ENCODE measurements around the gene SUSD5.
"Not testable (repeated sequence)": the region's sequence is repeated elsewhere in the genome, so short reads cannot be mapped to it uniquely, and the experiment has no call there.

The SUSD5 gene

GRCh38 chr3:33141006-33141405, 77.6 kb downstream of the SUSD5 start:
- in situ Hi-C loops (cut with MboI; ENCODE audit: low sequenced_read_pairs, unreplicated experiment) = no loop called here
- no peak for DNase-seq (ENCODE audit: low spot score)
- TF ChIP-seq, protein P1, sequence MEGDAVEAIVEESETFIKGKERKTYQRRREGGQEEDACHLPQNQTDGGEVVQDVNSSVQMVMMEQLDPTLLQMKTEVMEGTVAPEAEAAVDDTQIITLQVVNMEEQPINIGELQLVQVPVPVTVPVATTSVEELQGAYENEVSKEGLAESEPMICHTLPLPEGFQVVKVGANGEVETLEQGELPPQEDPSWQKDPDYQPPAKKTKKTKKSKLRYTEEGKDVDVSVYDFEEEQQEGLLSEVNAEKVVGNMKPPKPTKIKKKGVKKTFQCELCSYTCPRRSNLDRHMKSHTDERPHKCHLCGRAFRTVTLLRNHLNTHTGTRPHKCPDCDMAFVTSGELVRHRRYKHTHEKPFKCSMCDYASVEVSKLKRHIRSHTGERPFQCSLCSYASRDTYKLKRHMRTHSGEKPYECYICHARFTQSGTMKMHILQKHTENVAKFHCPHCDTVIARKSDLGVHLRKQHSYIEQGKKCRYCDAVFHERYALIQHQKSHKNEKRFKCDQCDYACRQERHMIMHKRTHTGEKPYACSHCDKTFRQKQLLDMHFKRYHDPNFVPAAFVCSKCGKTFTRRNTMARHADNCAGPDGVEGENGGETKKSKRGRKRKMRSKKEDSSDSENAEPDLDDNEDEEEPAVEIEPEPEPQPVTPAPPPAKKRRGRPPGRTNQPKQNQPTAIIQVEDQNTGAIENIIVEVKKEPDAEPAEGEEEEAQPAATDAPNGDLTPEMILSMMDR (IDR thresholded peaks at IDR 0.05; ENCODE audit: borderline replicate concordance, control extremely low read depth, extremely low read depth, insufficient read depth, missing control alignments) = no peak

DNA sequence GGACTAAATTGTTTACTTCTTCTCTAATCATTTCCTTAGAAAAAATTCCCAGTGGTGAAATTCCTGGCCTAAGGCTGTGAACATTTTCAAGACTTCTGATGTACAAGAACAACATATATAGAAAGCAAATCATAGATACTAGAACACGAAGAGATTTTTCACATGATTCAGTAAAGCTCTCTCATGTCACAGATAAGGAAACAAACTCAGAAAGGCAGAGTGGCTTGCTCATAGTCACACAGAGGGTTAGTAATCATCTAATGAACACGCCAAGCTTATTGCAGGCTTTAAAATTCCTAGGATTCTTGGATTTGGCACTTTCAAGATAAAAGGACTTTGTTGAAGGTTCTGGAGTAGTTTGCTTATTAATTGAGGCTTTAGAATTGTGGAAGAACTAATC, 78.6 kb downstream of the SUSD5 start:
- in situ Hi-C loops (cut with MboI; ENCODE audit: low sequenced_read_pairs, unreplicated experiment) = no loop called here
- TF ChIP-seq, protein P1 (IDR thresholded peaks at IDR 0.05; ENCODE audit: borderline replicate concordance, control extremely low read depth, extremely low read depth, insufficient read depth, missing control alignments) = no peak
- no peak for DNase-seq (ENCODE audit: low spot score)

GRCh38 chr3:33139006-33139623, 79.5 kb downstream of the SUSD5 start:
- in situ Hi-C loops (cut with MboI; ENCODE audit: low sequenced_read_pairs, unreplicated experiment); DNase-seq (ENCODE audit: low spot score): not testable (repeated sequence)

DNA sequence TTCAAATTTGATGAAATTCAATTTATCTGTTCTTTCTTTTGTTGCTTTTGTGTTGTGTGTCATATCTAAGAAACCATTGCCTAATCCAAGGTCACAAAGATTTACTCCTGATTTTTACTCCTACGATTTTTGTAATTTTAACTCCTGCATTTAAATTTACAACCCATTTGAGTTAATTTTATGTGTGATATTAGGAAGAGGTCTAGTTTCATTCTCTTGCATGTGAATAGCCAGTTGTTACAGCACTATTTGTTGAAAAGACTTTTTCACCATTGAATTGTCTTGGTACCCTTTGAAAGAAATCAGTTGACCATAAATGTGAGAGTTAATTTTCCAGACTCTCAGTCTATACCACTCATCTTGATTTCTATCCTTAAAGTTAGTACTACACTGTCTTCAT, 80.9 kb downstream of the SUSD5 start:
- no peak for DNase-seq (ENCODE audit: low spot score)
- TF ChIP-seq, protein P1 (IDR thresholded peaks at IDR 0.05; ENCODE audit: borderline replicate concordance, control extremely low read depth, extremely low read depth, insufficient read depth, missing control alignments) = no peak
- in situ Hi-C loops (cut with MboI; ENCODE audit: low sequenced_read_pairs, unreplicated experiment) = no loop called here

- DNase-seq (ENCODE audit: low spot score) = peak; percentile 38
- in situ Hi-C loops (cut with MboI; ENCODE audit: low sequenced_read_pairs, unreplicated experiment) = loop anchor here (5.0 kb wide), 1 partner anchor 238 kb away; no protein-coding TSS in a partner anchor
- TF ChIP-seq, protein P1 (IDR thresholded peaks at IDR 0.05; ENCODE audit: borderline replicate concordance, control extremely low read depth, extremely low read depth, insufficient read depth, missing control alignments) = no peak
Measured at GRCh38 chr3:33134026-33134625, 84.5 kb downstream of the SUSD5 start.

DNA sequence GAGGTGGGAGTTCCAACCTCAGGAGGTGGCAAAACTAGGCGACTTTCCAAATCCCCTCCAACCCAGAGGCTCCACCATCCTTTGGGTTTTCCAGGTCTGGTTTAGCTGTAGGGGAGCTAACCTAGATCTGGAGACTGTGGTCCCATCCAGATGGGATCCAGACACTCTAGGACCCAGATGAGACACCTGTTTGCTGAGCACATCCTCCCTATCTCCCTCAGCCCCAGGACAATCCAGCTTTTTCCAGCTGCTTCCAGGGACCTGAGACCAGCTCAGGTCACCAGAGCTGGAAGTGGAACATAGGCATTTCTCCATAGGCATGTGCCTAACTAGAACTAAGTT, 86.6 kb downstream of the SUSD5 start:
- DNase-seq (ENCODE audit: low spot score) = no peak
- in situ Hi-C loops (cut with MboI; ENCODE audit: low sequenced_read_pairs, unreplicated experiment) = loop anchor here (5.0 kb wide), 1 partner anchor 240 kb away; no protein-coding TSS in a partner anchor
- TF ChIP-seq, protein P1 (IDR thresholded peaks at IDR 0.05; ENCODE audit: borderline replicate concordance, control extremely low read depth, extremely low read depth, insufficient read depth, missing control alignments) = no peak

DNA sequence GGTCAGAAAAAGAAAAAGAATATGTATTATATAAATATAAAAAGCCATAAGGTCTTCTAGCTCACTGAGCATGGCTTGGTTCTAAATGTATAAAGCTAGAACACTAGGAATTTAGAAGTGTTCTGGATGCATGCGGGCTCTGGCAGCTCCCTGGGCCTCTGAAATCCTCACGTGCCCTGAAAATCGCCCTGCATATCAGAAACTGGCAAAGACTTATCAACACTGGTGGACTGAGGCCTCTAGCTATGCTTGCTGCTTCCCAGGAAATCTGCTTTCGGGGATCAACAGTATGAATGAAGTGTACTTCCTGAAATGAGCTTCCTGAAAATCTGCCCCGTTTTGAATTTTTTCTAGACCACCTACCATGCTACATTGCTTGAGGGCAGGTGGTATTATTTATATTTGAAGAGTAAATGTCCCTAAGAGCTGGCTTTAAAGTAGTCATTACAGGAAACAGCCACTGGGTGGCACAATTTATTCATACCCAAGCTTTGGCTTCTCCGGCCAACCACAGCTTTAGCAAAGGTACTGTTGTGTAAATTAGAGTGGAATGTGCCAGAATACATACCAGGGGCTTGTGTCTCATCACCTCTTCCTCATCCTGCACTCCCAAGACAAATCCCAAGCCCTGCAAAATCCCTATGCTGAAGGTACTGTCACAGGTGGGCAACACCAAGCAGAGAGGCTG, 87.1 kb downstream of the SUSD5 start:
- in situ Hi-C loops (cut with MboI; ENCODE audit: low sequenced_read_pairs, unreplicated experiment) = loop anchor here (5.0 kb wide), 1 partner anchor 241 kb away; no protein-coding TSS in a partner anchor
- TF ChIP-seq, protein P1 (IDR thresholded peaks at IDR 0.05; ENCODE audit: borderline replicate concordance, control extremely low read depth, extremely low read depth, insufficient read depth, missing control alignments) = peak; percentile 52
- peak; percentile 79 for DNase-seq (ENCODE audit: low spot score)
